Measurements from ENCODE around the gene GRK2.
A peak's percentile ranks its signal among the peaks of the same experiment; 100 is the strongest.
"Not testable (repeated sequence)": the region's sequence is repeated elsewhere in the genome, so short reads cannot be mapped to it uniquely, and the experiment has no call there.

GRK2 gene

DNA sequence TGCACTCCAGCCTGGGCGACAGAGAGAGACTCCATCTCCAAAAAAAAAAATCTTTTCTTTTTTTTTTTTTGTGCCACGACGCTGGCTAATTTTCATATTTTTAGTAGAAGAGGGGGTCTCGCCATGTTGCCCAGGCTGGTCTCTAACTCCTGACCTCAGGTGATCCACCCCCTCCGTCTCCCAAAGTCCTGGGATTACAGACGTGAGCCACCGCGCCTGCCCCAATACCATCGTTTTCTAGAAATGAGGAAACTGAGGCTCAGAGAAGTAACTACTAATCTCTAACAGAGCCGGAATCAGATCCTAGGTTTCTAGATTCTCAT lies 50.6 kb downstream of the GRK2 start:
- DNase-seq = no peak

- DNase-seq = peak; percentile 93 to 98 (median 96)
Measured at GRCh38 chr11:67317205-67317887, 51.1 kb downstream of the GRK2 start.

GRCh38 chr11:67317888-67318555 lies 51.7 kb downstream of the GRK2 start:
- peak in 2 of 5 donors; percentile 31 to 35 for DNase-seq

DNA sequence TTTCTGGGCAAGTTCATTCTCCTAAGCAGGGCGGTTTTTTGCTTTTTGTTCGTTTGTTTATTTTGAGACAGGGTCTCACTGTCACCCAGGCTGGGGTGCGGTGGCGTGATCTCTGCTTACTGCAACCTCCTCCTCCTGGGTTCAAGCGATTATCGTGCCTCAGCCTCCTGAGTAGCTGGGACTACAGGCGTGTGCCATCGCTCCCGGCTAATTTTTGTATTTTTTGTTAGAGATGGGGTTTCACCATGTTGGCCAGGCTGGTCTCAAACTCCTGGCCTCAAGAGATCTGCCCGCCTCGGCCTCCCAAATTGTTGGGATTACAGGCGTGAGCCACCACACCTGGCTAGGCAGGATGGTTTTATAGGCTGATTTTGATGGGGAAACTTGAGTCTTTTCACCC lies 52.6 kb downstream of the GRK2 start:
- not testable (repeated sequence) for DNase-seq

- DNase-seq = no peak
Measured at GRCh38 chr11:67320011-67320410, 53.7 kb downstream of the GRK2 start.

DNA sequence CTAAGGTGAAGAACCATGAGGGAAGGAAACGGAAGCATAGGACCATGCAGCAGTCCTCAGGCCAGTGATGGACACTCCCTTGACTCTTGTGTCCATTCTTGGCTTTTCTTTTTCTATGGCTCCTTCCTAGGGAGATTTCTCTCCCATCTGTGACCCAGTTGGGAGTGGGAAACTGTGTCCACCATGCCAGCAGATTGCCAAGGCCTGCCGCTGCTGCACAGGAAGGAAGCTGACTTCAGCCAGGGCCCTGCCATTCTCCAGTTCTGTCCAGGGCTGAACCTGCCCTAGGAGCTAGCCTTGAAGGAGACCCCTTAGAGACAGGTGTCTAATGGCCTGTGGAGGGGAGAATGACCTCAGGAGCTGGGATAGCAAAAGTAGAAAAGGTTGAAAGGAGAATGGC lies 54.4 kb downstream of the GRK2 start:
- DNase-seq = no peak

DNA sequence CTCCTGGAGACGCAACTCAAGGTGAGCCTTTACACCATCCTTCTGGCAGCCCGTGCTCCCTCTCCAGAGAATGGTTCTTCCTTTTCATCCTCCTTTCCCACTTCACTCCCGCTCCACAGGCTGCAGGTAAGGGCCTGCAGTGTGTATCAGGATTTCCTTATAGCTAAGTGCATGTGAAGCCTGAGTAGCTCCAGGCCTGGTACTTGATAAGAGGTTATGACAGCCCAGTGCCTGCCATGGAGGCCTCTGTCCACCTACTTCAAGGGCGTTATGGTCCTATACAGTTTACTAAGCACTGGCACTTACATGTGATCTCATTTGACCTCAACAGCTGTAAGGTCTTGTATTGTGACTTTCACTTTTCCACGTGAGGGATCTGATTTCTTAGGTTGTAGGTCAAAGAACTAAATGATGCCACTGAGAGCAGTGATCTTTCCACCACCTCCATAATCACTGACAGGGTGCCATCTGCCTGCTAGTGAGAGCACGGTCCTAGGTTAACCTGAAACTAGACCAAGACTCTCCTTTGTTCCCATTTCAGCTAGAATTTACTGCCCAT lies 55.1 kb downstream of the GRK2 start:
- DNase-seq = no peak

- no peak for DNase-seq
Measured at GRCh38 chr11:67322049-67322448, 55.8 kb downstream of the GRK2 start.

GRCh38 chr11:67323526-67323925 lies 57.3 kb downstream of the GRK2 start:
- DNase-seq = no peak

DNA sequence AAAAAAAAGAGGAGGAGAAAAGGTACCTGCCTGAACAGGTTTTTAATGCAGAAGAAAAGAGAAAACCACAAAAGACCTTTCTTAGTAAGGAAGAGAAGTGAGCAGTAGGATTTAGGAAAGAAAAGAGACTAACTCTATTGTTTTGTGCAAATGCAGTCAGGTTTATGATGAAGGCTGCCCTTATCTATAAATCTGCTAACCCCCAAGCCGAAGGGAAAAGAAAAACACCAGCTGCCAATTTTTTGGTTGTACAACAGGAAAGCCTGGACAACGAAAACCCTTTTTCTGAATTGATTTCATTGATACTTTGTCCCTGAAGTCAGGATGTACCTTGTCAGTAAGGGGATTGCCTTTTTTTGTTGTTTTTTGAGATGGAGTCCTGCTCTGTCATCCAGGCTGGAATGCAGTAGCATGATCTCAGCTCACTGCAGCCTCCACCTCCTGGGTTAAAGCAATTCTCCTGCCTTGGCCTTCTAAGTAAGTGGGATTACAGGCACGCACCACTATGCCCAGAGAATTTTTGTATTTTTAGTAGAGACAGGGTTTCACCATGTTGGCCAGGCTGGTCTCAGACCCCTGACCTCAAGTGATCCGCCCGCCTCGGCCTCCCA lies 65.9 kb downstream of the GRK2 start:
- DNase-seq = no peak

Data from T-helper 1 cell (primary cell).